Gastrocnemius medialis (tissue), 4 donors: ENCODE measurements around the gene LRRK1.

ENCODE experiments used
- CTCF ChIP-seq, 5 experiments: fragments of 450-650 bp in 3 of 5; fragments of 200-600 bp in 2 of 5; sonication (generic) in 2 of 5; IDR thresholded peaks in 4 of 5; conservative IDR thresholded peaks in 1 of 5; 1 replicate in 4 of 5; 2 replicates in 1 of 5; pipeline ENCODE4 v1.5.1; 2016 to 2019; ENCODE audit warnings: antibody characterized with exemption in 5 of 5, mild to moderate bottlenecking in 3 of 5, moderate library complexity in 3 of 5
- POLR2A ChIP-seq, 2 donors: fragments of 450-650 bp; IDR thresholded peaks; one replicate each; pipeline ENCODE4 v1.6.1; 2017; ENCODE audit warnings: antibody characterized with exemption in 2 of 2, mild to moderate bottlenecking in 2 of 2, moderate library complexity in 2 of 2

DNA sequence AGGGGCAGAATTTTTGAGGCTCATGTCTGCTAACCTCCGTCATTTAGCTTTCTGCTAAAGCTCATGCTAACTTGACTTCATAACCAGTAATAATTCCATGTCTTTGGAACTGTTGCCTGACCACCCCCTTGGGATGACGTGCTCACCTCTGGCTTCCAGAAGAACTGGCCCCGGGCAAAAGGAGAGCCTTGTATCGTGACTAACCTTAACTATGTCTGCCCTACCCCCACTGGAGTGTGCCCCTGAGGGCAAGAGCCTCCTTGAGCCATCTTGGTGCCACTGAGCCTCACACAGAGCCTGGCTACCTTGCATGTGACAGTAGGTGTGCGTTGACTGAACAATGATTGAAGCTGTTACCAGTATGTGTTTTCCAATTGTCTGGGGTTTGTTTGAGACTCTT is 4.7 kb downstream of the LRRK1 start:
- TF ChIP-seq CTCF (IDR thresholded peaks at IDR 0.05 in 4 of 5, conservative IDR thresholded peaks at IDR 0.05 in 1 of 5) (no peak), POLR2A (IDR thresholded peaks at IDR 0.05) (no peak)
